Right kidney (tissue), 1 donor: ENCODE data around the gene GABARAPL1.
"Not testable (repeated sequence)": the region's sequence is repeated elsewhere in the genome, so short reads cannot be mapped to it uniquely, and the experiment has no call there.

Experiments
- DNase-seq: peaks from one replicate; pipeline ENCODE4 v3.0.0-alpha.2; 2016

The GABARAPL1 gene

GRCh38 chr12:10194160-10194670 is 18.5 kb upstream of the GABARAPL1 start:
- DNase-seq: no peak

- DNase-seq: no peak
These were observed 16.5 kb upstream of the GABARAPL1 start for GRCh38 chr12:10196210-10196609.

- no peak for DNase-seq
These were observed 14.8 kb upstream of the GABARAPL1 start for GRCh38 chr12:10197879-10198278.

- not testable (repeated sequence) for DNase-seq
These were observed 8.2 kb upstream of the GABARAPL1 start for GRCh38 chr12:10204495-10204894.

- no peak for DNase-seq
These were observed 7.4 kb upstream of the GABARAPL1 start for GRCh38 chr12:10205220-10205807.

- DNase-seq: no peak
These were observed 5.5 kb upstream of the GABARAPL1 start for GRCh38 chr12:10207136-10207535.

- no peak for DNase-seq
These were observed 2.5 kb upstream of the GABARAPL1 start for GRCh38 chr12:10210225-10210624.

GRCh38 chr12:10211101-10211939 is 1.4 kb upstream of the GABARAPL1 start:
- peak; percentile 18 for DNase-seq

GRCh38 chr12:10211940-10212738 is 538 bp upstream of the GABARAPL1 start:
- peak; percentile 89 for DNase-seq

GRCh38 chr12:10213168-10214135 is 775 bp downstream of the GABARAPL1 start:
- peak; percentile 87 for DNase-seq

- DNase-seq: peak; percentile 22
These were observed 1.6 kb downstream of the GABARAPL1 start for GRCh38 chr12:10214136-10214894.

- DNase-seq: no peak
These were observed 2.2 kb downstream of the GABARAPL1 start for GRCh38 chr12:10214895-10215267.

- DNase-seq: no peak
These were observed 2.8 kb downstream of the GABARAPL1 start for GRCh38 chr12:10215436-10215835.

GRCh38 chr12:10215946-10216345 is 3.3 kb downstream of the GABARAPL1 start:
- DNase-seq: not testable (repeated sequence)

GRCh38 chr12:10218021-10218420 is 5.3 kb downstream of the GABARAPL1 start:
- DNase-seq: no peak

- no peak for DNase-seq
These were observed 7.9 kb downstream of the GABARAPL1 start for GRCh38 chr12:10220398-10221077.

GRCh38 chr12:10221846-10222245 is 9.2 kb downstream of the GABARAPL1 start:
- DNase-seq: no peak

GRCh38 chr12:10223208-10223607 is 10.5 kb downstream of the GABARAPL1 start:
- DNase-seq: no peak

GRCh38 chr12:10225426-10225825 is 12.7 kb downstream of the GABARAPL1 start:
- not testable (repeated sequence) for DNase-seq

- no peak for DNase-seq
These were observed 13.4 kb downstream of the GABARAPL1 start for GRCh38 chr12:10226086-10226485.
